Right atrium auricular region (tissue), 2 donors: ENCODE data around the gene FANCD2OS. TPM values are rescaled to one million over a fixed set of nuclear protein-coding genes. Genes with fewer than 3 reads are reported as not detected.
"Not testable (repeated sequence)": the region's sequence is repeated elsewhere in the genome, so short reads cannot be mapped to it uniquely, and the experiment has no call there.

Experiments used
- DNase-seq: peaks from one replicate; pipeline ENCODE4 v3.0.0-alpha.2; 2019; ENCODE audit warnings: low spot score
- H3K27ac ChIP-seq, 2 donors: fragments of 200-600 bp; sonication (generic); 1 replicate in 1 of 2; 2 replicates in 1 of 2; pipeline ENCODE4 v1.5.1; 2016 to 2019
- H3K27me3 ChIP-seq, 2 donors: fragments of 200-600 bp; sonication (generic); one replicate each; pipeline versions ENCODE4 v1.5.1 to v1.6.0; 2017 to 2019
- H3K36me3 ChIP-seq: fragments of 200-600 bp; sonication (generic); one replicate; pipeline ENCODE4 v1.5.1; 2016
- H3K4me1 ChIP-seq, 2 donors: fragments of 200-600 bp; sonication (generic); one replicate each; pipeline versions ENCODE4 v1.5.1 to v1.6.0; 2017 to 2019
- H3K4me3 ChIP-seq, 2 donors: fragments of 200-600 bp; sonication (generic); 1 replicate in 1 of 2; 2 replicates in 1 of 2; pipeline ENCODE4 v1.5.1; 2017 to 2019; ENCODE audit warnings: mild to moderate bottlenecking in 1 of 2, moderate library complexity in 1 of 2
- H3K9me3 ChIP-seq, 2 donors: fragments of 200-600 bp; sonication (generic); one replicate each; pipeline ENCODE4 v1.5.1; 2019
- CTCF ChIP-seq, 2 donors: fragments of 200-600 bp; sonication (generic); IDR thresholded peaks; one replicate each; pipeline ENCODE4 v1.5.1; 2019; ENCODE audit warnings: antibody characterized with exemption in 2 of 2
- total RNA-seq, 2 donors: library from RNA; depleted of rRNA; stranded (reverse); fragments of >200 nt; gene quantifications; one replicate each; pipeline ENCODE4 v1.1.0, GENCODE V29; 2016

FANCD2OS gene
- total RNA-seq, 2 donors from 2014 or later, result not detected

GRCh38 chr3:10090179-10090578, 17.9 kb downstream of the FANCD2OS start:
- no peak for TF ChIP-seq CTCF (IDR thresholded peaks at IDR 0.05)
- H3K27ac ChIP-seq, result no peak overlapping the region
- H3K4me1 ChIP-seq, result no peaks in the 10 kb centered on the region
- no peaks in the 10 kb centered on the region for H3K36me3 ChIP-seq
- no peaks in the 10 kb centered on the region for H3K9me3 ChIP-seq
- H3K4me3 ChIP-seq, result no peak overlapping the region
- H3K27me3 ChIP-seq, result no peaks in the 10 kb centered on the region
- no peak for DNase-seq

GRCh38 chr3:10088256-10088655, 19.8 kb downstream of the FANCD2OS start:
- Histone ChIP-seq H3K27ac (no peak overlapping the region), H3K4me3 (no peak overlapping the region), H3K27me3 (no peaks in the 10 kb centered on the region), H3K9me3 (no peaks in the 10 kb centered on the region), H3K4me1 (no peaks in the 10 kb centered on the region), H3K36me3 (no peaks in the 10 kb centered on the region)
- no peak for TF ChIP-seq CTCF (IDR thresholded peaks at IDR 0.05)
- no peak for DNase-seq

- H3K27me3 ChIP-seq, result no peaks in the 10 kb centered on the region
- H3K4me1 ChIP-seq, result no peaks in the 10 kb centered on the region
- no peaks in the 10 kb centered on the region for H3K36me3 ChIP-seq
- no peak overlapping the region for H3K4me3 ChIP-seq
- TF ChIP-seq CTCF (IDR thresholded peaks at IDR 0.05), result no peak
- no peaks in the 10 kb centered on the region for H3K9me3 ChIP-seq
- no peak overlapping the region for H3K27ac ChIP-seq
- DNase-seq, result no peak
Observed at GRCh38 chr3:10085738-10086137, 22.3 kb downstream of the FANCD2OS start.

- H3K9me3 ChIP-seq, result no peaks in the 10 kb centered on the region
- no peak for DNase-seq
- no peaks in the 10 kb centered on the region for H3K27me3 ChIP-seq
- H3K4me3 ChIP-seq, result no peak overlapping the region
- no peaks in the 10 kb centered on the region for H3K4me1 ChIP-seq
- no peak overlapping the region for H3K27ac ChIP-seq
- H3K36me3 ChIP-seq, result no peaks in the 10 kb centered on the region
- TF ChIP-seq CTCF (IDR thresholded peaks at IDR 0.05), result no peak
Observed at GRCh38 chr3:10081871-10082270, 26.2 kb downstream of the FANCD2OS start.

GRCh38 chr3:10074666-10075065, 33.4 kb downstream of the FANCD2OS start:
- no peak overlapping the region for H3K4me3 ChIP-seq
- H3K27ac ChIP-seq, result no peak overlapping the region
- no peaks in the 10 kb centered on the region for H3K27me3 ChIP-seq
- no peaks in the 10 kb centered on the region for H3K9me3 ChIP-seq
- H3K4me1 ChIP-seq, result no peaks in the 10 kb centered on the region
- H3K36me3 ChIP-seq, result no peaks in the 10 kb centered on the region
- no peak for TF ChIP-seq CTCF (IDR thresholded peaks at IDR 0.05)
- DNase-seq, result no peak

GRCh38 chr3:10070077-10070476, 38.0 kb downstream of the FANCD2OS start:
- DNase-seq, H3K27me3 ChIP-seq, H3K4me1 ChIP-seq, H3K4me3 ChIP-seq, H3K36me3 ChIP-seq, H3K9me3 ChIP-seq, H3K27ac ChIP-seq: not testable (repeated sequence)
